HEK293 (cell line): Measurements from ENCODE around the gene FUOM.

ENCODE experiments used
- CTCF ChIA-PET: fragments of 350-600 bp; formaldehyde crosslinking; extraction: SDS; loops from one replicate; lab custom pipeline; 2021; ENCODE audit warnings: antibody characterized with exemption; lab: Yijun Ruan, JAX
- POLR2A ChIA-PET: fragments of 300-600 bp; formaldehyde crosslinking; extraction: SDS; loops from one replicate; lab custom pipeline; 2020; ENCODE audit warnings: antibody characterized with exemption, inconsistent platforms; lab: Yijun Ruan, JAX
- H3K27ac ChIP-seq: fragments of 200-500 bp; sonication (Bioruptor generic); 2 replicates; pipeline ENCODE4 v1.5.1; 2014; ENCODE audit warnings: low read depth, low read length, control low read depth, inconsistent platforms; ENCODE audit errors: extremely low read depth
- H3K36me3 ChIP-seq, 2 experiments: fragments of 200-500 bp in 1 of 2; sonication (Bioruptor generic) in 1 of 2; 1 replicate in 1 of 2; 2 replicates in 1 of 2; pipeline ENCODE4 v1.5.1; 2014 to 2017; ENCODE audit warnings: inconsistent platforms in 2 of 2, low read length in 2 of 2; ENCODE audit not compliant: control insufficient read depth in 2 of 2, insufficient read depth in 1 of 2
- H3K4me1 ChIP-seq: fragments of 200-500 bp; sonication (Bioruptor generic); 2 replicates; pipeline ENCODE4 v1.5.1; 2014; ENCODE audit warnings: mild to moderate bottlenecking, low read length, inconsistent platforms; ENCODE audit not compliant: control insufficient read depth, insufficient read depth
- H3K4me3 ChIP-seq: 2 replicates; pipeline ENCODE4 v1.5.1; 2011; ENCODE audit warnings: low read depth, mild to moderate bottlenecking, control low read depth, low read length, moderate library complexity
- H3K9me3 ChIP-seq: fragments of 200-500 bp; sonication (Bioruptor generic); 2 replicates; pipeline ENCODE4 v1.5.1; 2014; ENCODE audit warnings: low read depth, low read length, inconsistent platforms; ENCODE audit not compliant: control insufficient read depth, insufficient read depth
- CTCF ChIP-seq: fragments of 450-650 bp; formaldehyde crosslinking; IDR thresholded peaks from 2 replicates; pipeline ENCODE4 v1.5.1; 2016; ENCODE audit warnings: missing biosample characterization, missing genetic modification characterization
- HOXA7 ChIP-seq: sonication (generic); formaldehyde crosslinking; IDR thresholded peaks from 2 replicates; pipeline ENCODE4 v1.8.1; 2022; ENCODE audit warnings: missing genetic modification reagents, borderline replicate concordance
- KLF17 ChIP-seq: fragments of 450-650 bp; formaldehyde crosslinking; IDR thresholded peaks from 2 replicates; pipeline ENCODE4 v1.5.1; 2016; ENCODE audit warnings: missing biosample characterization, missing genetic modification characterization
- KLF8 ChIP-seq: fragments of 450-650 bp; formaldehyde crosslinking; IDR thresholded peaks from 2 replicates; pipeline ENCODE4 v1.5.1; 2016; ENCODE audit warnings: missing biosample characterization, missing genetic modification characterization
- PRDM1 ChIP-seq: fragments of 450-650 bp; formaldehyde crosslinking; IDR thresholded peaks from 2 replicates; pipeline ENCODE4; 2016; ENCODE audit warnings: missing biosample characterization, missing genetic modification characterization
- PRDM10 ChIP-seq: fragments of 450-650 bp; formaldehyde crosslinking; IDR thresholded peaks from 2 replicates; pipeline ENCODE4 v1.5.1; 2016; ENCODE audit warnings: missing biosample characterization, missing genetic modification characterization
- WT1 ChIP-seq: fragments of 450-650 bp; formaldehyde crosslinking; IDR thresholded peaks from 2 replicates; pipeline ENCODE4 v1.5.1; 2016; ENCODE audit warnings: missing biosample characterization, missing genetic modification characterization
- ZBTB1 ChIP-seq: fragments of 450-650 bp; formaldehyde crosslinking; IDR thresholded peaks from 2 replicates; pipeline ENCODE4 v1.5.1; 2016; ENCODE audit warnings: missing biosample characterization, missing genetic modification characterization
- ZBTB11 ChIP-seq: fragments of 450-650 bp; formaldehyde crosslinking; conservative IDR thresholded peaks from 2 replicates; pipeline ENCODE4 v1.5.1; 2016; ENCODE audit warnings: low read depth, missing biosample characterization, missing genetic modification characterization
- ZBTB26 ChIP-seq: fragments of 450-650 bp; formaldehyde crosslinking; optimal IDR thresholded peaks from 2 replicates; pipeline ENCODE3; 2016; ENCODE audit warnings: missing biosample characterization, mild to moderate bottlenecking, missing genetic modification characterization
- ZFHX2 ChIP-seq: fragments of 450-650 bp; formaldehyde crosslinking; conservative IDR thresholded peaks from 2 replicates; pipeline ENCODE4 v1.5.1; 2016; ENCODE audit warnings: missing biosample characterization, missing genetic modification characterization
- ZIC2 ChIP-seq: fragments of 450-650 bp; formaldehyde crosslinking; IDR thresholded peaks from 2 replicates; pipeline ENCODE4 v1.5.1; 2016; ENCODE audit warnings: missing biosample characterization, missing genetic modification characterization
- ZNF155 ChIP-seq: fragments of 450-650 bp; formaldehyde crosslinking; IDR thresholded peaks from 2 replicates; pipeline ENCODE4 v1.5.1; 2016; ENCODE audit warnings: missing biosample characterization, missing genetic modification characterization
- ZNF423 ChIP-seq: fragments of 450-650 bp; formaldehyde crosslinking; IDR thresholded peaks from 2 replicates; pipeline ENCODE4 v1.5.1; 2016; ENCODE audit warnings: missing biosample characterization, missing genetic modification characterization
- ZNF449 ChIP-seq: fragments of 450-650 bp; formaldehyde crosslinking; IDR thresholded peaks from 2 replicates; pipeline ENCODE4 v1.5.1; 2017; ENCODE audit warnings: missing biosample characterization, mild to moderate bottlenecking, missing genetic modification characterization, moderate library complexity
- ZNF501 ChIP-seq: fragments of 450-650 bp; formaldehyde crosslinking; IDR thresholded peaks from 2 replicates; pipeline ENCODE4 v1.5.1; 2016; ENCODE audit warnings: missing biosample characterization, missing genetic modification characterization
- ZNF670 ChIP-seq: fragments of 450-650 bp; formaldehyde crosslinking; IDR thresholded peaks from 2 replicates; pipeline ENCODE4 v1.5.1; 2016; ENCODE audit warnings: missing biosample characterization, missing genetic modification characterization, low read depth
- ZNF692 ChIP-seq: fragments of 450-650 bp; formaldehyde crosslinking; IDR thresholded peaks from 2 replicates; pipeline ENCODE4 v1.5.1; 2016; ENCODE audit warnings: missing biosample characterization, missing genetic modification characterization
- ZNF76 ChIP-seq: fragments of 450-650 bp; formaldehyde crosslinking; IDR thresholded peaks from 2 replicates; pipeline ENCODE4; 2016; ENCODE audit warnings: low read depth, missing biosample characterization, missing genetic modification characterization, borderline replicate concordance
- ZNF777 ChIP-seq: fragments of 450-650 bp; formaldehyde crosslinking; IDR thresholded peaks from 2 replicates; pipeline ENCODE4 v1.5.1; 2017; ENCODE audit warnings: missing biosample characterization, missing genetic modification characterization, borderline replicate concordance
- ZNF843 ChIP-seq: fragments of 450-650 bp; formaldehyde crosslinking; IDR thresholded peaks from 2 replicates; pipeline ENCODE4 v1.5.1; 2016; ENCODE audit warnings: missing biosample characterization, missing genetic modification characterization

Gene FUOM

GRCh38 chr10:133378251-133379096 is 20.7 kb upstream of the FUOM start:
- no peak overlapping the region; the same call in 1 of the 2 replicates for H3K27ac ChIP-seq
- H3K36me3 ChIP-seq = no peaks in the 10 kb centered on the region
- peaks cover 9% of the 10 kb centered on the region for H3K4me1 ChIP-seq
- H3K9me3 ChIP-seq = no peaks in the 10 kb centered on the region
- CTCF ChIA-PET = interaction anchor here (1.3 kb wide), 1 partner anchor 49 kb away, joined by 6 read pairs; no protein-coding TSS in a partner anchor
- H3K4me3 ChIP-seq = peak overlapping the region; percentile 50
- POLR2A ChIA-PET = interaction anchor here (1.0 to 1.4 kb wide), 3 partner anchors 10 to 16 kb away, joined by 3 to 5 read pairs (median 3); no protein-coding TSS in a partner anchor
- TF ChIP-seq ZNF670 (tag by site-specific recombination) (no peak), ZNF692 (tag by site-specific recombination) (peak; percentile 30; the same call in 1 of the 2 replicates), PRDM10 (peak; percentile 78), ZNF76 (tag by site-specific recombination) (peak; percentile 27; the same call in 1 of the 2 replicates), ZNF501 (tag by site-specific recombination) (peak; percentile 68; the same call in 1 of the 2 replicates), PRDM1 (tag by site-specific recombination) (peak; percentile 42; the same call in 1 of the 2 replicates), CTCF (tag by site-specific recombination) (peak; percentile 29; the same call in 1 of the 2 replicates), ZIC2 (peak; percentile 72), ZBTB1 (tag by site-specific recombination) (no peak), ZBTB26 (tag by site-specific recombination) (peak; percentile 97), ZFHX2 (tag by site-specific recombination) (0 out of 2 replicates have a peak, but pooled peaks have one; percentile 56), ZNF155 (tag by site-specific recombination) (no peak), ZBTB11 (tag by site-specific recombination) (peak; percentile 91), KLF8 (tag by site-specific recombination) (peak; percentile 38), KLF17 (0 out of 2 replicates have a peak, but pooled peaks have one; percentile 44), ZNF423 (tag by site-specific recombination) (0 out of 2 replicates have a peak, but pooled peaks have one; percentile 25), WT1 (no peak), ZNF449 (tag by site-specific recombination) (peak; percentile 22; the same call in 1 of the 2 replicates), HOXA7 (CRISPR knock-in tag) (no peak), ZNF777 (0 out of 2 replicates have a peak, but pooled peaks have one; percentile 56), ZNF843 (tag by site-specific recombination) (0 out of 2 replicates have a peak, but pooled peaks have one; percentile 18)
